ENCODE results near the gene KYNU. TPM values are rescaled to one million over a fixed set of nuclear protein-coding genes. Genes with fewer than 3 reads are reported as not detected.

Gene KYNU
- total and polyA plus RNA-seq, 2 of the 13 experiments (the other 11 are each of a cell fraction or from before 2014, with no cell fraction given) = 21.9 to 68.6 TPM

DNA sequence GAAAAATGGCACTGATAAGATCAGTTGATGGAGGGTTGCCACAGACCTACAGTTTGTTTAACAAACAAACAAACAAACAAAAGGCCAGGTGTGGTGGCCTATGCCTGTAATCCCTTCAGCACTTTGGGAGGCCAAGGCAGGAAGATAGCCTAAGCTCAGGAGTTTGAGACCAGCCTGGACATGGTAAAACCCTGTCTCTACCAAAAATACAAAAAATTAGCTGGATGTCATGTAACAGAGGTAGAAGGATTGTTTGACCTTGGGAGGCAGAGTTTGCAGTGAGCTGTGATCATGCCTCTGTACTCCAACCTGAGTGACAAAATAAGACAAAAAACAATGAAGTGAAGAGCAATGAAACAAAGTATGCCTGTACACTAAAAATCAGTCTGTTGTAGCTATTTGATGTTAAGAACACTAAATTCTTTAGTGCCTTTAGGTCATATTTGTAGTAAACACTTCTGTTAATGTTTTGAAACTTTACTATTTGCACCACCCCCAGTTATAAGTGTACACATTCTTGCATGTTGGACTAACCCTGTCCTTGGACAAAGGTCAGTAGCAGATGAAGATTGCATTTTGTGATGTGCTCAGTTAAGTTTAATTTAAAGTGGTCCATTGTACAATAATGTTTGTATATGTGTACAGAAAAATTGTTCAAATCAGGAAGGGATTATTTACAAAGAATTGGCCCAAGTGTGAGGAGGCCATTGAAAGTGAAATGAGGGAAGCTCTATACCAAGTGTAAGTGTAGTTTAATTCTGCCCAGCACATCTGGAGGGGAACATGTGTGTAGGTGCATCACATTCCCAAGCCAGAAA lies 73.9 kb downstream of the KYNU start:
- H3K9ac ChIP-seq (ENCODE audit: insufficient read depth, low read depth, low read length) = peak overlapping the region; percentile 55
- FAIRE-seq = peak; percentile 86
- no peaks in the 10 kb centered on the region for H3K27me3 ChIP-seq (ENCODE audit: control insufficient read depth in 1 of 2, insufficient read depth in 2 of 2, low read length in 2 of 2)
- peak overlapping the region in 1 of 3 experiments; percentile 34; a peak in 1 of 6 replicates for H3K4me3 ChIP-seq (replicated peaks in 1 of 3; ENCODE audit: insufficient read depth in 1 of 3, low read depth in 2 of 3, low read length in 3 of 3)
- H3K79me2 ChIP-seq (ENCODE audit: insufficient read depth, low read length) = no peaks in the 10 kb centered on the region
- no peaks in the 10 kb centered on the region for H4K20me1 ChIP-seq (ENCODE audit: insufficient read depth, low read length)
- H3K4me1 ChIP-seq (ENCODE audit: insufficient read depth, low read length) = peaks cover 43% of the 10 kb centered on the region
- ChIA-PET POLR2A (interaction anchor here (0.9 to 2.9 kb wide), 8 partner anchors 36 to 137 kb away, joined by 3 to 17 read pairs (median 10); partner anchors contain the start of gene KYNU), CTCF (ENCODE audit: low intra/inter-chr PET ratio, low total read pairs) (no interaction called here)
- DNase-seq (ENCODE audit: low spot score) = peak; percentile 93
- peaks cover 10 to 40% of the 10 kb centered on the region in 2 experiments for H3K36me3 ChIP-seq (replicated peaks in 1 of 2; ENCODE audit: control insufficient read depth in 1 of 2, insufficient read depth in 2 of 2, low read length in 2 of 2)
- peak overlapping the region; percentile 85 for H3K27ac ChIP-seq (ENCODE audit: extremely low read length, insufficient read depth, low read length)
- intact Hi-C loops (cut with micrococcal nuclease; ENCODE audit: unreplicated experiment) (loop anchor here (1.0 to 2.0 kb wide), 4 partner anchors 15 to 137 kb away; partner anchors contain the start of gene KYNU), in situ Hi-C loops (cut with HindIII; ENCODE audit: extremely low pct_ligation_motif_present, low pct_unique_long_range_greater_than_20kb) (no loop called here)
- peak overlapping the region; percentile 49 for H3K4me2 ChIP-seq (ENCODE audit: low read depth, low read length)
- peaks cover 32% of the 10 kb centered on the region for H3K9me3 ChIP-seq (ENCODE audit: low read length)
- no TSS peak for BruUV-seq (replicated peaks)
- H2AFZ ChIP-seq (ENCODE audit: low read length) = no peak overlapping the region
- ATAC-seq = peak; percentile 92
- TF ChIP-seq SMAD9 (CRISPR knock-in tag; IDR thresholded peaks at IDR 0.05) (no peak), ZNF563 (CRISPR knock-in tag; IDR thresholded peaks at IDR 0.05) (no peak), SOX5 (CRISPR knock-in tag; IDR thresholded peaks at IDR 0.05; ENCODE audit: borderline replicate concordance) (peak; percentile 97), ZNF3 (CRISPR knock-in tag; IDR thresholded peaks at IDR 0.05) (no peak; the same call in 1 of the 2 replicates), SP1 (IDR thresholded peaks at IDR 0.05) (no peak), SP1 (CRISPR knock-in tag; IDR thresholded peaks at IDR 0.05) (no peak), ELF1 (CRISPR knock-in tag; IDR thresholded peaks at IDR 0.05) (peak; percentile 20; the same call in 1 of the 2 replicates), NFE2L2 (IDR thresholded peaks at IDR 0.05; ENCODE audit: low read length) (no peak), GPN1 (CRISPR knock-in tag; IDR thresholded peaks at IDR 0.05; ENCODE audit: borderline replicate concordance) (no peak), MAFF (IDR thresholded peaks at IDR 0.05; ENCODE audit: low read depth, low read length) (no peak), PHB2 (IDR thresholded peaks at IDR 0.05; ENCODE audit: partially characterized antibody) (no peak), ISX (CRISPR knock-in tag; conservative IDR thresholded peaks at IDR 0.05) (no peak), TRAFD1 (CRISPR knock-in tag; IDR thresholded peaks at IDR 0.05; ENCODE audit: borderline replicate concordance) (no peak), ZNF749 (CRISPR knock-in tag; IDR thresholded peaks at IDR 0.05; ENCODE audit: borderline replicate concordance) (peak; percentile 49; the same call in 1 of the 2 replicates), SP4 (CRISPR knock-in tag; IDR thresholded peaks at IDR 0.05) (no peak), ZNF382 (CRISPR knock-in tag; IDR thresholded peaks at IDR 0.05; ENCODE audit: borderline replicate concordance) (no peak), HMG20A (CRISPR knock-in tag; IDR thresholded peaks at IDR 0.05; ENCODE audit: borderline replicate concordance) (peak; percentile 84; the same call in 1 of the 2 replicates)
- TF ChIP-seq, protein P1, sequence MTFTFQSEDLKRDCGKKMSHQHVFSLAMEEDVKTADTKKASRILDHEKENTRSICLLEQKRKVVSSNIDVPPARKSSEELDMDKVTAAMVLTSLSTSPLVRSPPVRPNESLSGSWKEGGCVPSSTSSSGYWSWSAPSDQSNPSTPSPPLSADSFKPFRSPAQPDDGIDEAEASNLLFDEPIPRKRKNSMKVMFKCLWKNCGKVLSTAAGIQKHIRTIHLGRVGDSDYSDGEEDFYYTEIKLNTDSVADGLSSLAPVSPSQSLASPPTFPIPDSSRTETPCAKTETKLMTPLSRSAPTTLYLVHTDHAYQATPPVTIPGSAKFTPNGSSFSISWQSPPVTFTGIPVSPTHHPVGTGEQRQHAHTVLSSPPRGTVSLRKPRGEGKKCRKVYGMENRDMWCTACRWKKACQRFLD (CRISPR knock-in tag; IDR thresholded peaks at IDR 0.05; ENCODE audit: borderline replicate concordance) = no peak
- TF ChIP-seq, protein P2, sequence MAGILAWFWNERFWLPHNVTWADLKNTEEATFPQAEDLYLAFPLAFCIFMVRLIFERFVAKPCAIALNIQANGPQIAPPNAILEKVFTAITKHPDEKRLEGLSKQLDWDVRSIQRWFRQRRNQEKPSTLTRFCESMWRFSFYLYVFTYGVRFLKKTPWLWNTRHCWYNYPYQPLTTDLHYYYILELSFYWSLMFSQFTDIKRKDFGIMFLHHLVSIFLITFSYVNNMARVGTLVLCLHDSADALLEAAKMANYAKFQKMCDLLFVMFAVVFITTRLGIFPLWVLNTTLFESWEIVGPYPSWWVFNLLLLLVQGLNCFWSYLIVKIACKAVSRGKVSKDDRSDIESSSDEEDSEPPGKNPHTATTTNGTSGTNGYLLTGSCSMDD (CRISPR knock-in tag; IDR thresholded peaks at IDR 0.05) = no peak

Data from HepG2 (cell line).